GM19455 (cell line): ENCODE data around the gene SEMA3D.
"Not testable (repeated sequence)": the region's sequence is repeated elsewhere in the genome, so short reads cannot be mapped to it uniquely, and the experiment has no call there.

Experiments
- ATAC-seq: cut with Tn5 transposase; IDR thresholded peaks from one replicate; pipeline ENCODE4 v1.9.1; 2021; ENCODE audit not compliant: unreplicated experiment

SEMA3D gene

GRCh38 chr7:85000735-85001350 is 186.0 kb downstream of the SEMA3D start:
- ATAC-seq, result no peak

GRCh38 chr7:84999450-84999849 is 187.4 kb downstream of the SEMA3D start:
- no peak for ATAC-seq

DNA sequence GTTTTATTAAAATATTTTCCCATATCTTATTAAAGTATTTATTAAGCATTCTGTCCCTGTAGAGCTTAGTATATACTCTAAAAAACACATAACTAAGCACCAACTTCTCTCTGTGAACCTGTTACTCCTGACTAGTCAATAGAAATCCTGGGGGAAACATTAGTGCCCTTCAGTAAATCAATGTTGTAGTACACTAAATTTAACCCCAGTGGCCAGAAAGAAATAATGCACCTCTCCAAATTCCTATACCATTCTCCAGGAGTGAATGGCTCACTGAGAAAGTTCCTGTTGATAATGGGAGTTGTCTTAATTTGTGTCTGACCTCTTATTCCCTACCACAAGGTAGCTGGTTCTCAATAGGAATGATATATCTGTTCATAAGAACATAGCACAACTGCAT is 188.2 kb downstream of the SEMA3D start:
- ATAC-seq, result no peak

DNA sequence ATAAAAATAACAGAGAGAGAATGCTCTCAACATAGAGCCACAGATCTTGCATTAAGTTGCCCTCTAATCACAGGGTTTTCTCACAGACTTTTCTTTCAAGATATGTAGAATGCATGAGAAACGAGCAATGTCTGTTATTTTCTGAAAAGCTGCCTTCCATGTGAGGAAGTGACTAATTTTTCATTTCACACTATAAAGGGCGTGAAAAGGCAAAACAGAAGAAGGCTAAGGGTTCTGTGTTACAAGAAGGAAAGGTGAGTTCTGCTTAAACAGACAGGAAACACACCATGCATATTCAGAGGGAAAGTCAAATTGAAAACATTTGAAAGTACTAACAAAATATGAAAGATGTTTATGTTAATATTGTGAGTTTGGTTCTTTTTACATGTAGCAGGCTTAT is 189.2 kb downstream of the SEMA3D start:
- ATAC-seq, result no peak

DNA sequence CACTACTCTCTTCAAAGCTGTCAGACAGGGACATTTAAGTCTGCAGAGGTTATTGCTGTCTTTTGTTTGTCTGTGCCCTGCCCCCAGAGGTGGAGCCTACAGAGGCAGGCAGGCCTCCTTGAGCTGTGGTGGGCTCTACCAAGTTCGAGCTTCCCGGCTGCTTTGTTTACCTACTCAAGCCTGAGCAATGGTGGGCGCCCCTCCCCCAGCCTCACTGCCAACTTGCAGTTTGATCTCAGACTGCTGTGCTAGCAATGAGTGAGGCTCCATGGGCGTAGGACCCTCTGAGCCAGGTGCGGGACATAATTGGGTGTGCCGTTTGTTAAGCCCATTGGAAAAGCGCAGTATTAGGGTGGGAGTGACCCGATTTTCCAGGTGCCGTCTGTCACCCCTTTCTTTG is 193.9 kb downstream of the SEMA3D start:
- not testable (repeated sequence) for ATAC-seq

DNA sequence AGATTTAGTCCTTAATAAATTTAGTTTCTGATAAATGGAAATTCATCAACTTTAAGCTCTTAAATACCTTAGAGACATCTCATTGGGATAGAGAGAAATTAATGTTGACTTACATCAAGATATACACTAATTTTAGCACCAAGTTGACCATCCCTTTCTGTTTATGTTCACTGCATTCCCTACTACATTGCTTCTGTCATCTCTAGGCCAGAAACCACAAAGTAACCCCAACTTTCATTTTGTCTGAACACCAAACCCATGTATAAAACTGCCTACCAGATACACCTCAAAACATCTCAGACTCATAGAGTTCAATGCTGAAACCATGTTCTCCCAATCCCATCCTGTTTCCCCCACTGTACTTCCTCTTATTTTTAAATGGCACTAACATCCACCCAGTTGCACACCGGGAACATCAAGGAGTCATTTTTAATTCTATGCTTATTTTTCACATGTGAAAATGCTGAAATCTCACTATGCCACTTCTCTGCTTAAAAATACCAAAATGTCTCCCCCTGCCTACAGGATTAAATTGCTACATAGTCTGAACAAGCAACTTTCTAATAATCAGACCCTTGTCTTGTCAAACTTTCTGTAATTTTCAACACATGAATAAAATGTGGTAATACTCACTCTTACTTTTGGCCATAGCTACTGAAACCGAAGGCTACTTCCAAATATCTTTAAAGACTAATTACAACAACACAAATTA is 201.6 kb downstream of the SEMA3D start:
- no peak for ATAC-seq

DNA sequence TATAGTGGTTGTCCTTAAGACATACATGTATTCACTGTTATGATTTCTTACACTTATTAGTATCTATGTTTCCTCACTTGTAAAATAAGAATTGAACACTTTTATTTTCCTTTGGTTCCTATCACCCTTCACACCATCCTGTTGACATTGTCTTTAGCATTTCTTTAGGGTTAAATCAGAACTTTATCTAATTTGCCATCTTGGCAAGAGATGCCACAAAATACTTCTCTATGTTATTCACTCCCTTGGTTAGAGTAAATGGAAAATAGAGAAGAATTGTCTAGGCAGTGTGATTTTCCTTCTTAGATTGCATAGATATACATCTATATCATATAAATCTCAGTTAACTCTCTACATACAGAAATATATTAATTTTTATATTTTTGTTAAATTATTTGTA is 204.7 kb downstream of the SEMA3D start:
- ATAC-seq, result no peak

- no peak for ATAC-seq
These were observed 205.5 kb downstream of the SEMA3D start for GRCh38 chr7:84981055-84981976.

- no peak for ATAC-seq
These were observed 211.2 kb downstream of the SEMA3D start for GRCh38 chr7:84975586-84976185.

DNA sequence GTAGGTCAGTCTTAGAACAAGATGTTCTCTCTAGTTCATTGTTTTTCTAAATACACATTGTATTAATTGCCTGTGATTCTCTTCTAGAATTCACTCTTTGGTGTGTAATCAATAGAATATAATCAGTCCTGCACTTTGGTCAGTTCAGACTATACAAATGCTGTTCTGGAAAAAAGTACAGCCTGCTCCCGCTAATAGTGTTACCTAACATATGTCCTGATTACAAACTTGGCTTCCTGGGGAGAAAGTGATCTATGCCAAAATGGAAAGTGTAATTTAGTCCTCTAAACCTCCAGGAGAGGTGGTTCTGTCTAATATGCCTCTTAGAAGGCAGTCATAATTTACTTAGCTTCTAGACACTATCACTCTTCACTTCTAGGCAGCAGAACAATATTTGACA is 215.5 kb downstream of the SEMA3D start:
- ATAC-seq, result no peak

- no peak for ATAC-seq
These were observed 216.2 kb downstream of the SEMA3D start for GRCh38 chr7:84970670-84971069.

DNA sequence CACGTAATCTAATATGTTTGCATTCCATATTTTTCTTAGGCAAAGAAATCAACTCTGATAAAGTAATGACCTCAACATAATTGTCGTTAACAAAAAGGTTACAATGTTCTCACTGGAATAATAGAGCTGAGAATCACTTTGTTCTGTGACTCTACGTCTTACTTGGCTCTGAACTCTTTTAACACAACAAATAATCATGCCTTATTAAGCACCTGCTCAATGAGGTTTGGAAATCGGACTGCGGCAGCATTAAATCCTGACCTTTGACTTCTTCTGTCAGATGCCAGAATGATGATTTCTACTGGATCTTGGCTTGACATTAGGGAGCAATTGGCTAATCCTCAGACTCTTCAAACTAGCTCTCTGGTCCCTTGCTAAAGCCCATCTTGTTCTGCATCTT is 233.6 kb downstream of the SEMA3D start:
- no peak for ATAC-seq

- no peak for ATAC-seq
These were observed 236.0 kb downstream of the SEMA3D start for GRCh38 chr7:84950836-84951235.

- ATAC-seq, result no peak
These were observed 237.4 kb downstream of the SEMA3D start for GRCh38 chr7:84949501-84949900.

- no peak for ATAC-seq
These were observed 237.8 kb downstream of the SEMA3D start for GRCh38 chr7:84949067-84949466.

GRCh38 chr7:84948634-84949033 is 238.2 kb downstream of the SEMA3D start:
- no peak for ATAC-seq

GRCh38 chr7:84946549-84946948 is 240.3 kb downstream of the SEMA3D start:
- no peak for ATAC-seq
